BJ (cell line): ENCODE results near the gene STXBP3. TPM values are rescaled to one million over a fixed set of nuclear protein-coding genes. Genes with fewer than 3 reads are reported as not detected.

Experiments
- CTCF ChIA-PET: fragments of 350-600 bp; formaldehyde crosslinking; extraction: SDS; loops from one replicate; lab custom pipeline; 2021; ENCODE audit warnings: antibody characterized with exemption, inconsistent platforms; lab: Yijun Ruan, JAX
- POLR2A ChIA-PET: fragments of 300-600 bp; sonication (Branson Sonifier 250); formaldehyde crosslinking; extraction: SDS; loops from one replicate; lab custom pipeline; 2021; ENCODE audit warnings: antibody characterized with exemption; lab: Charles Lee
- DNase-seq: peaks from one replicate; pipeline ENCODE4 v3.0.0-alpha.2; 2011; ENCODE audit warnings: low read depth
- H3K27me3 ChIP-seq: 2 replicates; pipeline ENCODE4 v1.6.0; 2011; ENCODE audit warnings: low read length; ENCODE audit not compliant: control insufficient read depth, insufficient read depth
- H3K36me3 ChIP-seq: 2 replicates; pipeline ENCODE4 v1.5.1; 2011; ENCODE audit warnings: low read length; ENCODE audit not compliant: control insufficient read depth, insufficient read depth
- H3K4me3 ChIP-seq: 2 replicates; pipeline ENCODE4 v1.5.1; 2011; ENCODE audit warnings: low read depth, mild to moderate bottlenecking, control low read depth, low read length
- CTCF ChIP-seq: IDR thresholded peaks from 2 replicates; pipeline ENCODE4 v1.5.1; 2011; ENCODE audit warnings: low read depth, mild to moderate bottlenecking, control low read depth, inconsistent platforms, low read length, moderate library complexity; ENCODE audit not compliant: insufficient read depth
- polyA plus RNA-seq: library from polyadenylated mRNA; depleted of rRNA; stranded (reverse); fragments of >200 nt; gene quantifications from 2 replicates; pipeline ENCODE4 v1.2.3, GENCODE V29; 2011

STXBP3 gene
- polyA plus RNA-seq, 1 experiment = 10.8 TPM

- H3K36me3 ChIP-seq = peaks cover 4% of the 10 kb centered on the region
- no peak for TF ChIP-seq CTCF
- DNase-seq = no peak
- CTCF ChIA-PET = interaction anchor here (0.6 to 1.2 kb wide), 3 partner anchors 14 to 669 kb away, joined by 3 to 5 read pairs (median 3); no protein-coding TSS in a partner anchor
- POLR2A ChIA-PET = no interaction called here
- no peak overlapping the region for H3K4me3 ChIP-seq
- no peaks in the 10 kb centered on the region for H3K27me3 ChIP-seq
Measured at GRCh38 chr1:108801101-108801500, 54.6 kb downstream of the STXBP3 start.

GRCh38 chr1:108803548-108803947, 57.1 kb downstream of the STXBP3 start:
- ChIA-PET POLR2A (no interaction called here), CTCF (interaction anchor here (0.6 to 2.3 kb wide), 4 partner anchors 9 to 24 kb away, joined by 3 to 8 read pairs (median 4); no protein-coding TSS in a partner anchor)
- no peaks in the 10 kb centered on the region for H3K27me3 ChIP-seq
- no peak for TF ChIP-seq CTCF
- H3K4me3 ChIP-seq = no peak overlapping the region
- DNase-seq = no peak
- peaks cover 4% of the 10 kb centered on the region for H3K36me3 ChIP-seq

GRCh38 chr1:108808438-108808837, 62.0 kb downstream of the STXBP3 start:
- H3K27me3 ChIP-seq = no peaks in the 10 kb centered on the region
- H3K36me3 ChIP-seq = peaks cover 5% of the 10 kb centered on the region
- TF ChIP-seq CTCF = no peak
- CTCF ChIA-PET = no interaction called here
- POLR2A ChIA-PET = no interaction called here
- no peak for DNase-seq
- no peak overlapping the region for H3K4me3 ChIP-seq

GRCh38 chr1:108811611-108812010, 65.1 kb downstream of the STXBP3 start:
- H3K4me3 ChIP-seq = no peak overlapping the region
- no peak for DNase-seq
- H3K36me3 ChIP-seq = peaks cover 2% of the 10 kb centered on the region; the same call in 1 of the 2 replicates
- no peaks in the 10 kb centered on the region for H3K27me3 ChIP-seq
- TF ChIP-seq CTCF = no peak
- ChIA-PET POLR2A (no interaction called here), CTCF (interaction anchor here (1.0 to 1.5 kb wide), 2 partner anchors 16 to 85 kb away, joined by 4 read pairs; no protein-coding TSS in a partner anchor)

- DNase-seq = no peak
- CTCF ChIA-PET = interaction anchor here (0.6 to 0.7 kb wide), 2 partner anchors 15 to 102 kb away, joined by 3 read pairs; no protein-coding TSS in a partner anchor
- POLR2A ChIA-PET = no interaction called here
Measured at GRCh38 chr1:108813326-108813725, 66.9 kb downstream of the STXBP3 start.

More at GRCh38 chr1:108813326-108813725, 66.9 kb downstream of the STXBP3 start:
- TF ChIP-seq CTCF = no peak
- H3K27me3 ChIP-seq = no peaks in the 10 kb centered on the region
- H3K4me3 ChIP-seq = no peak overlapping the region
- peaks cover 2% of the 10 kb centered on the region; the same call in 1 of the 2 replicates for H3K36me3 ChIP-seq
